Dedifferentiated amniotic fluid mesenchymal stem cell (primary cell): Measurements from ENCODE around the gene FCGBP.
"Not testable (repeated sequence)": the region's sequence is repeated elsewhere in the genome, so short reads cannot be mapped to it uniquely, and the experiment has no call there.

ENCODE experiments used
- DNase-seq: peaks from one replicate; pipeline ENCODE4 v3.0.0-alpha.2; 2016; ENCODE audit errors: extremely low spot score

The FCGBP gene

DNA sequence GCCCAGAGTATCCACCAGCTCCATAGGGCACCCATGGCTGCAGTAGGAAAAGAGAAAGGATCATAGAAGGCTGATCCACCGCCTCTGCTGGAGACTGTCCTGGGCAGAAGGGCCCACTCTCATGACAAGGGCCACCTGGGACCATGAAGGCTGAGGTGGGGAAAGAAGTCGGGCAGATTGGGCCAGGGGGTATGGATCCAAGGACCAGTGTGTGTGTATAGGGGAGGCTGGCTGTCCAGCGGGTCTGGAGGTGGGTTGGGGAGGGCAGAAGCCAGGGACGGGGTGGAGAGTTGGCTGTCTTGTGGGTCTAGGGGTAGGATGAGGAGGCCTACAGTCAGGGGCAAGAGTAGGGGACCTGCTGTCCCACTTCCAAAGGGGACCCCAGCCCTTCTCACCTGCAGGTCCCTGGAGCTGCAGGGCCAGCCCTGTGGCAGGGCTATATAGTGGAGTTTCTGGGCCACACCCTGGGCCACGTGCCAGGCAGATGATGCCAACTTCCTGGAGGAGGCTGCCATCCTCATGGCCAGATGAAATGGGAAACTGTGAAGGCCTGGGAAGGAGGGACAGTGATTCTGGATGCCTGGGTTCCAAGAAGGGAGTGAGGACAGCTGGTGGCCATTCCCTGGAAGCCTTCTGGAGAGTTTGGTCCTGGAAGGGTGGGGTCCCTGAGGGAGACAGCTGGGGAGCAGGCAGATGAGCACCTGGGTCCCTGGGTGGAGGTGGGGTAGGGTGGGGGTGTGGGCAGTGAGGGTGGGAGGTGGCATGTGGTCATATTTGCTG, at the start of gene FCGBP:
Gene FCGBP, minus strand, starts transcription at position 51 of the 780 bp plus-strand sequence.
- no peak for DNase-seq

GRCh38 chr19:39983695-39984300, 49.4 kb upstream of the FCGBP start:
- DNase-seq: no peak

GRCh38 chr19:39982883-39983282, 48.4 kb upstream of the FCGBP start:
- no peak for DNase-seq

GRCh38 chr19:39974377-39975155, 40.1 kb upstream of the FCGBP start:
- no peak for DNase-seq

DNA sequence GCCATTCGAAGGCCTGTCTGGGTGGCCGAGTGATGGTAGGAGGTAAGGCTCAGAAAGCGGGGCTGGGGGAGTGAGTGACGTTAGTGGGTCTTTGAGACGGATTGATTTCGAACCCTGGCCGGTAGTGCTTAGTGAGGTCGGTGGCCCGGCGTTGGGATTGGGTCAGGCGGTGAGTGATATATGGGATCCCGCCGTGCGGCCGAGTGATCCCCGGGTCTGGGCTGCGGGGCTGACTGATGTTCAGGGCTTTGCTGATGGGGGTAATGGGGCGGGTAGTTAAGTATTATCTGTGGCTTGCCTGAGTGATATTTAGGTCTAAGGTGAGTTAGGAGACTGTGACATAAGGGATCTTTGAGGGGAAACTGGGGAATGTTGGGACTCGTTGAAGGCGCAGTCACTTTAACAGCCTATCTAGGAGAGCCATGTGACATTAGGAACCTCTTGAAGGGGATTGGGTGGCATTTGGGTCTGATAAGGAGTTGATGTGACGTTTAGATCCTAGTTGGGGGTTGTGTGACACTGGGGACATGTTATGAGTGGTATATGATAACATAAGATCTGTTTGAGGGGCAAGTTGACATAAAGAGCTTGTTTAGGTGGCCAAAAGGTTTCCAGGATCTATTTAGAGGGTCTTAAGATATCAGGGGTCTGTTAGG, 37.1 kb upstream of the FCGBP start:
- no peak for DNase-seq

DNA sequence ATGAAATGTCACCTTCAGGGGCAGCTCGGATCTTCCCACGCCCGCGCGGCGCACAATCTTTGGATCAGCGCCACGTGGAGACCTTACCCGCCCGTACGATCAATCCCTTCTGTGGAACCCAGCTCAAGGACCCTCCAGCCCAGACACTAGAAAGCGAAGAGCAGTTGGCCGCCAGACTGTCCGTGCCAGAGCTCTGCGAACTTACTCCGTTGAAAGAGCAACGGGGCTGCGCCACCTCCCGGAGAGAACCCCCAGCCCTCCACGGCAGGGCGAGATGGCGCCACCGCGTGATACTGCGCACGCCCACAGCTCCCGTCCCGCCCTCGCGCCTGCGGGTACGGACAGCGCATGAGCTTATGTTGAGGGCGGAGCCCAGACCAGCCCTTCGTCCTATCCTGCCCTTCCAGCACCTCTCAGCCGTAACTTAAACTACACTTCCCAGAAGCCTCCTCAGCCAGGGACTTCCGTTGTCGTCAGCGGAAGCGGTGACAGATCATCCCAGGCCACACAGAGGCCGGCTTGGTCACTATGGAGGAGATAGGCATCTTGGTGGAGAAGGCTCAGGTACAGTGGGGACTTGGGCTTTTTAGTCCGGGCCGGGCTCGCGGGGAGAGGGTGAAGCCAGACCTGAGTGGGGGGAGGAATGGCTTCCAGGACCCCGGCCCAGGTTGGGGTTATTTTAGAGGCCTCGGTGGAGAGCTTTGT, 36.4 kb upstream of the FCGBP start, which contains the start of gene PSMC4:
Gene PSMC4, plus strand, starts transcription at position 491 of the 705 bp plus-strand sequence. Its CDS starts 38 bp downstream, at position 529.
- DNase-seq: peak; percentile 99

- DNase-seq: peak; percentile 51
These were observed 35.9 kb upstream of the FCGBP start for GRCh38 chr19:39970425-39970674.

DNA sequence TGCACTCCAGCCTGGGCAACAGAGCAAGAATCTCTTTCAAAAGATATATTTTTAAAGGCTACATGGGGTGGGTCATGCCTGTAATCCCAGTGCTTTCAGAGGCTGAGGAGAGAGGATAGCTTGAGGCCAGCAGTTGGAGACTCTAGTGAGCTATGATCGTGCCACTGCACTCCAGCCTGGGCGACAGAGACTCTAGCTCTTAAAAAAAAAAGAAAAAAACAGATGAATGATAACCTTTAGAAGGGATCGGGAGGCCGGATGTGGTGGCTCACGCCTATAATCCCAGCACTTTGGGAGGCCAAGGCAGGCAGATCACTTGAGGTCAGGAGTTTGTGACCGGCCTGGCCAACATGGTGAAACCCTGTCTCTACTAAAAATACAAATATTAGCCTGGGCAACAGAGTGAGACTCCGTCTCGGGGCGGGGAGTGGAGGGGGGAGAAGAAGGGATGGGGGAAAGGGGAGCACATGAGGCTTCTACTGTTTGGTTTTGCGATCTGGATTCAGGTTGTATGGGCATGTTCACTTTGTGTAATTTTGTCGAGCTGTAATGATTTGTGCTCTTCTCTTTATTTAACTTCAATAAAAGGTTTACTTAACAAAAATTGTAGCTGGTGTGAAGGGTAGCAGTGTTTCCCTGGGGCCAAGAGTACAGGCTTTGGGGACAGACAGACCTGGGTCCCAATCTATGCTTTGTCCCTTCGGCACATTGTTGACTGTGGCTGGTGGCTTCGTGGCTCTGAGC, 35.4 kb upstream of the FCGBP start:
- DNase-seq: no peak

DNA sequence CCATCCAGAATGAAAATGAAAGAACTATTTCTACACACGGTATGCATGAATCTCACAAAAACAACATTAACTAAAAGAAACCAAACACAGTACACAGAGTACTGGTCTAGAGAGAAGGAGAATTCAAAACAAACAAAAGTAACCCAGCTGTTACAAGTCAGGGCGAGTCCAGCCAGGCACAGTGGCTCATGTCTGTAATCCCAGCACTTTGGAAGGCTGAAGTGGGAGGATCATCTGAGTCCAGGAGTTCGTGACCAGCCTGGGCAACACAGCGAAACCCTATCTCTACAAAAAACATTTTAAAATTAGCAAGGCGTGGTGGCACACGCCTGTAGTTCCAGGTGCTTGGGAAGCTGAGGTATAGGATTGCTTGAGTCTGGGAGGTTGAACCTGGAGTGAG, 34.8 kb upstream of the FCGBP start:
- no peak for DNase-seq

DNA sequence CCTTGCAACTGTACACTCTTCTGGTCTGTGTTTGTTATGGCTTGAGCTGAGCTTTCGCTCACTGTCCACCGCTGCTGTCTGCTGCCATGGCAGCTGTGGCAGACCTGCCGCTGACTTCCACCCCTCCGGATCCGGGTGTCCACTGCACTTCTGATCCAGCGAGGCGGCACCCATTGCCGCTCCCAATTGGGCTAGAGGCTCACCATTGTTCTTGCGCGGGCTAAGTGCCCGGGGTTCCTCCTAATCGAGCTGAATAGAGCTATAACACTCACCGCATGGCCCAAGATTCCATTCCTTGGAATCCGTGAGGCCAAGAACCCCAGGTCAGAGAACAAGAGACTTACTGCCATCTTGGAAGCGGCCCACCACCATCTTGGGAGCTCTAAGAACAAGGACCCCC, 34.4 kb upstream of the FCGBP start:
- no peak for DNase-seq

- DNase-seq: no peak
These were observed 33.1 kb upstream of the FCGBP start for GRCh38 chr19:39967561-39967960.

GRCh38 chr19:39966617-39967016, 32.2 kb upstream of the FCGBP start:
- no peak for DNase-seq

- no peak for DNase-seq
These were observed 29.5 kb upstream of the FCGBP start for GRCh38 chr19:39963898-39964297.

DNA sequence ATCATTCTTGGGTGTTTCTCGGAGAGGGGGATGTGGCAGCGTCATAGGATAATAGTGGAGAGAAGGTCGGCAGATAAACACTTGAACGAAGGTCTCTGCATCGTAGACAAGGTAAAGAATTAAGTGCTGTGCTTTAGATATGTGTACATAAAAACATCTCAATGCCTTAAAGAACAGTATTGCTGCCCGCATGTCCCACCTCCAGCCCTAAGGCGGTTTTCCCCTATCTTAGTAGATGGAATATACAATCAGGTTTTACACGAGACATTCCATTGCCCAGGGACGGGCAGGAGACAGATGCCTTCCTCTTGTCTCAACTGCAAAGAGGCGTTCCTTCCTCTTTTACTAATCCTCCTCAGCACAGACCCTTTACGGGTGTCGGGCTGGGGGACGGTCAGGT, 25.0 kb upstream of the FCGBP start:
- not testable (repeated sequence) for DNase-seq

- not testable (repeated sequence) for DNase-seq
These were observed 24.5 kb upstream of the FCGBP start for GRCh38 chr19:39958942-39959341.

GRCh38 chr19:39957886-39958285, 23.5 kb upstream of the FCGBP start:
- DNase-seq: not testable (repeated sequence)

- no peak for DNase-seq
These were observed 19.5 kb upstream of the FCGBP start for GRCh38 chr19:39953915-39954314.

DNA sequence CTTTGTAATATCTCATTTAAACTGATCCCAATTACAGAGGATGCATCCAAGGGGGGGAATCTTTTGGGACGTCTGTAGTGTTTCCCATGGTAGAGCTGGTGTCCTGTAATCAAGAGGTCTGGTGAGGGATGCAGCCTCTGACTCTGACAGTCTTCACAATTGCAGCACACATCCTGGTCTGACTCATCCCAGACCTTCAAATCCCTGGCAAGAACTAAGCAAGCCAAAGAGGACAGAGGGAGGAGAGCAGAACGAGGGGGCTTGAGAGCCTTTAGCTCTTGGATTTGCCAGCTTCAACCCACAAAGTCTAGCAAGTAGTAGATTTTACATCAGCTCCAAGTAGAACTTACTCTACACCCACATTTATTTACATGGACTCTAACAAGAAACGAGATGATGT, 17.3 kb upstream of the FCGBP start:
- DNase-seq: no peak

DNA sequence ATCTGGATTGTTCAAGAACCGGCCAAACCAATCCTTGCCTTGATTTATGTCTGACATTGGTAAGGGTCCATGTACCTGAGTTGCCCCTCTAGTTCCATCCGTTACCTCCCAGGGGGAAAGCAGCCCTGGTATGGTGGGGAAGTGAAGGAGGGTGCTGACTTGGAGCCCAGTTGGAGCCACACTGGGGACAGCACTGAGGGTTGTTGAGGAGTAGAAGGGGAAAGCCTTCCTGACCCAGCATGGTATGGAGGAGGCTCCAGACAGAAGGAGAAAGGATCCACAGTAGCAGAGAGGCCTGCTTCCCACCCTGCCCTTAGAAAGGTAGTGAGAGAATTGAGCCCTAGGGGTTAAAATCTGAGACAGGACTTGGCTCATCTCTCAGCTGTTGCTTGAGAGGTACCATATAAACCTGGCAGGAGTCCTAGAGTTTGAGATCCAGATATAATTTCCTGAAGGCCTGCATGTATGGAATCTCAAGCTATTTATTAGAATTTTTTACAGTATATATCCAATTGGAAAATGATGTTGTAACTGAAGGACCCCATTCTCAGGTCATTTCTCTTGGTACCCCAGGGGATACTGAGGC, 16.7 kb upstream of the FCGBP start:
- no peak for DNase-seq

- DNase-seq: no peak
These were observed 14.8 kb upstream of the FCGBP start for GRCh38 chr19:39949026-39949747.
